ENCODE data around the gene PRM3. TPM values are rescaled to one million over a fixed set of nuclear protein-coding genes. Genes with fewer than 3 reads are reported as not detected.
A peak's percentile ranks its signal among the peaks of the same experiment; 100 is the strongest.

The PRM3 gene
- total RNA-seq, 1 experiment from 2014 or later, result not detected

GRCh38 chr16:11316331-11317015 is 43.0 kb upstream of the PRM3 start:
- H3K27ac Mint-ChIP-seq, result peak overlapping the region; percentile 93 to 100 (median 96)
- DNase-seq, result peak; percentile 90
- no CpG with 5 or more reads among the region's 23 CpGs for WGBS (ENCODE audit: extremely low coverage, insufficient read length, low lambda C conversion rate)

More at GRCh38 chr16:11316331-11317015, 43.0 kb upstream of the PRM3 start:
- H3K36me3 Mint-ChIP-seq (ENCODE audit: insufficient read depth in 1 of 3, low read depth in 3 of 3), result peaks cover 5 to 6% (median 5%) of the 10 kb centered on the region in 3 experiments; a peak in 4 of 7 replicates
- H3K56ac ChIP-seq (ENCODE audit: insufficient read length, low read depth, low read length), result peak overlapping the region; percentile 38
- no peak overlapping the region for H2BK20ac ChIP-seq (ENCODE audit: low read depth, low read length, poor library complexity, severe bottlenecking)
- H2BK12ac ChIP-seq (ENCODE audit: insufficient read length, low read depth, low read length), result peak overlapping the region; percentile 77
- no peak overlapping the region for H2BK15ac ChIP-seq (ENCODE audit: low read depth, low read length)
- H3K27ac ChIP-seq (ENCODE audit: insufficient read length, low read depth, low read length), result peak overlapping the region; percentile 95
- no peak overlapping the region for H3K4ac ChIP-seq (ENCODE audit: low read depth, low read length)
- H3K9me3 Mint-ChIP-seq, result peaks cover 0 to 4% of the 10 kb centered on the region in 2 experiments; a peak in 2 of 5 replicates
- H3K27me3 Mint-ChIP-seq (ENCODE audit: low read depth), result no peaks in the 10 kb centered on the region; the same call in 1 of the 2 replicates
- H3T11ph ChIP-seq (ENCODE audit: low read length), result no peak overlapping the region
- H2BK5ac ChIP-seq (ENCODE audit: insufficient read length, low read length), result peak overlapping the region; percentile 87
- peak; percentile 17; the same call in 2 of the 3 replicates for TF ChIP-seq CTCF (conservative IDR thresholded peaks at IDR 0.05)
- no peak overlapping the region for H2BK120ac ChIP-seq (ENCODE audit: low read depth, low read length, poor library complexity, severe bottlenecking)
- H3K4me2 ChIP-seq (ENCODE audit: insufficient read depth, insufficient read length, low read length), result peak overlapping the region; percentile 43
- H3K23ac ChIP-seq (ENCODE audit: insufficient read length, low read depth, low read length), result no peak overlapping the region
- H2AK5ac ChIP-seq (ENCODE audit: insufficient read length, low read length), result peak overlapping the region; percentile 66
- H4K8ac ChIP-seq (replicated peaks; ENCODE audit: insufficient read length, low read depth, low read length), result peak overlapping the region; percentile 71
- H3K27me3 ChIP-seq (ENCODE audit: insufficient read depth, low read length), result no peaks in the 10 kb centered on the region
- peak overlapping the region; percentile 81 for H3K14ac ChIP-seq (ENCODE audit: insufficient read depth, low read length)
- H3K79me2 ChIP-seq (ENCODE audit: insufficient read depth, low read length), result no peaks in the 10 kb centered on the region
- H2AFZ ChIP-seq (ENCODE audit: low read length), result no peak overlapping the region
- H3K9me3 ChIP-seq (ENCODE audit: control insufficient read depth, low read depth, low read length), result no peaks in the 10 kb centered on the region
- H3K9ac ChIP-seq (ENCODE audit: extremely low read depth, insufficient read length, low read length), result peak overlapping the region; percentile 54
- H4K5ac ChIP-seq (ENCODE audit: insufficient read length, low read depth, low read length), result peak overlapping the region; percentile 84
- no peaks in the 10 kb centered on the region for H3K79me1 ChIP-seq (ENCODE audit: insufficient read depth, low read depth, low read length, poor library complexity, severe bottlenecking)
- H3K4me1 Mint-ChIP-seq, result peaks cover 55 to 56% of the 10 kb centered on the region in 2 experiments
- peaks cover 6% of the 10 kb centered on the region; the same call in 1 of the 2 replicates for H3K4me1 ChIP-seq (ENCODE audit: insufficient read depth, low read length)
- peak overlapping the region; percentile 11 for H4K91ac ChIP-seq (ENCODE audit: insufficient read length, low read depth, low read length)
- H3K18ac ChIP-seq (ENCODE audit: insufficient read length, low read depth, low read length), result peak overlapping the region; percentile 63
- H3K4me3 Mint-ChIP-seq, result peak overlapping the region; percentile 44 to 70
- H4K20me1 ChIP-seq (ENCODE audit: control insufficient read depth, insufficient read depth, insufficient read length), result no peaks in the 10 kb centered on the region
- no peaks in the 10 kb centered on the region for H3K23me2 ChIP-seq (ENCODE audit: insufficient read length, low read depth, low read length, poor library complexity, severe bottlenecking)

Measured in H9 (cell line).